ENCODE results near the gene NDUFV2. TPM values are rescaled to one million over a fixed set of nuclear protein-coding genes. Genes with fewer than 3 reads are reported as not detected.
"Not testable (repeated sequence)": the region's sequence is repeated elsewhere in the genome, so short reads cannot be mapped to it uniquely, and the experiment has no call there.

The NDUFV2 gene
- total RNA-seq, 1 experiment from 2014 or later = 221 TPM

GRCh38 chr18:9171919-9172318, 69.4 kb downstream of the NDUFV2 start:
- DNase-seq (ENCODE audit: low read depth, low spot score); in situ Hi-C loops (cut with HindIII; ENCODE audit: low pct_unique_long_range_greater_than_20kb, low sequenced_read_pairs): not testable (repeated sequence)

- DNase-seq (ENCODE audit: low read depth, low spot score) = no peak
- in situ Hi-C loops (cut with HindIII; ENCODE audit: low pct_unique_long_range_greater_than_20kb, low sequenced_read_pairs) = no loop called here
Measured at GRCh38 chr18:9172506-9173127, 70.1 kb downstream of the NDUFV2 start.

GRCh38 chr18:9173770-9174233, 71.3 kb downstream of the NDUFV2 start:
- DNase-seq (ENCODE audit: low read depth, low spot score) = no peak
- in situ Hi-C loops (cut with HindIII; ENCODE audit: low pct_unique_long_range_greater_than_20kb, low sequenced_read_pairs) = no loop called here

DNA sequence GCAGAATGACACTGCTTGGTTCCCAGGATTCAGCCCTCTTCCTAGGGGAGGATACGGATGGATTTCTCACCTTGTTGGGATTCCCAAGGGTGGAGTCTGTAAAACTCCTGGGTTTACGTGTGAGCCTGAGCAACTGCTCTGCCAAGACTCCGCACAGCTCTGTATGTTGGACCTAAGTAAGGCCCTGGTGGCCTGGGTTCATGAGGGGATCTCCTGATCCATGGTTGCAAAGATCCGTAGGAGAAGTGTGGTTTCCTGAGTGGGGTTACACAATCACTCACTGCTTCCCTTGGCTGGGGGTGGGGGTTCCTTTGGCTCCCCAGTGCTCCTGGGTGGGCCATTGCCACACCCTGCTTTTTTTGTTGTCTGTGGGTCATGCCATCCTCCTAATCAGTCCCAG, 71.8 kb downstream of the NDUFV2 start:
- DNase-seq (ENCODE audit: low read depth, low spot score) = no peak
- in situ Hi-C loops (cut with HindIII; ENCODE audit: low pct_unique_long_range_greater_than_20kb, low sequenced_read_pairs) = no loop called here

GRCh38 chr18:9175115-9175514, 72.6 kb downstream of the NDUFV2 start:
- in situ Hi-C loops (cut with HindIII; ENCODE audit: low pct_unique_long_range_greater_than_20kb, low sequenced_read_pairs) = no loop called here

DNA sequence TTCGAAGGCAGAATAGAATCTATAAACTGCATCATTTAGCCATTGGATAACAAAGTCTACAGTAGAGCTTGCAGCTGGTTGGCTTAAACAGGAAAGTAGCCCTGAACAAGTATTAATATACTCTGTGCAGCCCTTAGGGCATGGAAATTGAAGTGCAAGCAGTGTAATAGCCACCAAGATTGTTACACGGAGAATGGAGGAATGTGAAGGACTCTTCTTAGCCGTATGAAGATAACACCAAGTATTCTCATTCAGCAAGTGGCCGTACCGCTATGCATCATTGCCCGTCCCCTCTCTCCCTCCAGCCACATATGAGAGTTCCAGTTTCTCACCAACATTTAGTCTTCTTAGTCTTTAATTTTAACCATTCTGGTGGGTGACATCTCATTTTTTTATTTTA, 74.5 kb downstream of the NDUFV2 start:
- in situ Hi-C loops (cut with HindIII; ENCODE audit: low pct_unique_long_range_greater_than_20kb, low sequenced_read_pairs) = no loop called here
- peak; percentile 16 for DNase-seq (ENCODE audit: low read depth, low spot score)

More at GRCh38 chr18:9175115-9175514, 72.6 kb downstream of the NDUFV2 start:
- DNase-seq (ENCODE audit: low read depth, low spot score) = no peak

DNA sequence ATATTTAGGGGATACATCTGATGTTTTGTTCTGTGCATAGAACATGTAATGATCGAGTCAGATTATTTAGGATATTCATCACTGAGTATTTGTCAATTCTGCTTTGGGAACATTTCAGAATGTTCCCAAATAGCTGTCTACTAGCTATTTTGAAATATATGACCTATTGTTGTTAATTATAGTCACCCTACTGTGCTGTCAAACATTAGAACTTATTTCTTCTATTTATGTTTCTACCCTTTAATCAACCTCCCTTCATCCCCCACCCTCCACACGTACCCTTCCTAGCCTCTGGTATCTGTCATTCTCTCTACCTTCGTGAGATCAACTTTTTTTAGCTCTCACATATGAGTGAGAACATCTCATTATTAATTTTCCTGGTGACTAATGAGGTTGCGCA, 75.0 kb downstream of the NDUFV2 start:
- no peak for DNase-seq (ENCODE audit: low read depth, low spot score)
- in situ Hi-C loops (cut with HindIII; ENCODE audit: low pct_unique_long_range_greater_than_20kb, low sequenced_read_pairs) = no loop called here

DNA sequence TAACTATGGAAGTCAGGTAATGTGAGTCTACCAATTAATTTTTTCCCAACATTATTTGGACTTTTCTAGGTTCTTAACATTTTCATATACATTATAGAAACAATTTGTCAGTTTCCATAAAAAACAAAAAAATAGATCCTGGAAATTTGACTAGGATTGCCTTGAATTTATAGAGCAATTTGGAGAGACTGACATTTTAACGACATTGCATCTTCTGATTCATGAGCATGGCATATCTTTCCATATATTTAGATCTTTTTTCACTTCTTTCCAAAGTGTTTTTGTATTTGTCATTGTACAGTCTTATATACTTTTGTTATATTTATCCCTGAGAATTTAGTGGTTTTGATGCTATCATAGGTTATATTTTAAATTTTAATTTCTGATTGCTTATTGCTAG, 76.1 kb downstream of the NDUFV2 start:
- in situ Hi-C loops (cut with HindIII; ENCODE audit: low pct_unique_long_range_greater_than_20kb, low sequenced_read_pairs) = no loop called here
- DNase-seq (ENCODE audit: low read depth, low spot score) = no peak

GRCh38 chr18:9181275-9181674, 78.8 kb downstream of the NDUFV2 start:
- in situ Hi-C loops (cut with HindIII; ENCODE audit: low pct_unique_long_range_greater_than_20kb, low sequenced_read_pairs) = no loop called here
- DNase-seq (ENCODE audit: low read depth, low spot score) = no peak

- DNase-seq (ENCODE audit: low read depth, low spot score) = no peak
- in situ Hi-C loops (cut with HindIII; ENCODE audit: low pct_unique_long_range_greater_than_20kb, low sequenced_read_pairs) = no loop called here
Measured at GRCh38 chr18:9182852-9183399, 80.4 kb downstream of the NDUFV2 start.

Other genes starting within 250 kb of the NDUFV2 start
- gene ANKRD12, start 34.1 kb downstream of the NDUFV2 start, total RNA-seq (2014; rRNA removed; shearing (Covaris generic)) = 33.1 and 41.5 TPM in 2 replicates
- 12.9 and 14.4 TPM in 2 replicates for gene TWSG1, start 232.1 kb downstream of the NDUFV2 start, total RNA-seq (2014; rRNA removed; shearing (Covaris generic))